PC-3 (cell line): ENCODE data around the gene IKZF5. TPM values are rescaled to one million over a fixed set of nuclear protein-coding genes. Genes with fewer than 3 reads are reported as not detected.
A peak's percentile ranks its signal among the peaks of the same experiment; 100 is the strongest.

Experiments
- ATAC-seq: fragments of 200-7000 bp; cut with Tn5 transposase; 2 replicates; pipeline ENCODE4 v1.9.1; 2020; ENCODE audit warnings: mild to moderate bottlenecking, moderate library complexity
- BruUV-seq: library from RNA; stranded (reverse); fragments of 400-500 nt; replicated peaks from 2 replicates; lab custom pipeline; 2021; lab: Mats Ljungman, UMichigan
- CTCF ChIA-PET: fragments of 300-600 bp; sonication (Branson Sonifier 250); formaldehyde crosslinking; loops from one replicate; lab custom pipeline; 2022; ENCODE audit warnings: antibody characterized with exemption; lab: Charles Lee
- POLR2A ChIA-PET: fragments of 300-600 bp; sonication (Branson Sonifier 250); formaldehyde crosslinking; loops from one replicate; lab custom pipeline; 2022; ENCODE audit warnings: antibody characterized with exemption; ENCODE audit not compliant: unreplicated experiment; lab: Charles Lee
- DNase-seq: peaks from one replicate; pipeline ENCODE4 v3.0.0-alpha.2; 2015
- H2AFZ ChIP-seq: fragments of 300-600 bp; sonication (generic); 2 replicates; pipeline ENCODE4 v1.6.0; 2016; ENCODE audit warnings: antibody characterized with exemption, low read length
- H3F3A ChIP-seq: fragments of 300-600 bp; sonication (generic); one replicate; pipeline ENCODE4 v1.6.0; 2017; ENCODE audit warnings: antibody characterized with exemption, low read length, control low read depth, mild to moderate bottlenecking; ENCODE audit not compliant: unreplicated experiment
- H3K27ac ChIP-seq: fragments of 300-600 bp; sonication (generic); 2 replicates; pipeline ENCODE4 v1.5.1; 2016; ENCODE audit warnings: mild to moderate bottlenecking, low read length
- H3K27me3 ChIP-seq: fragments of 300-600 bp; sonication (generic); 2 replicates; pipeline ENCODE4 v1.6.1; 2016; ENCODE audit warnings: low read length, mixed read lengths
- H3K36me3 ChIP-seq: fragments of 300-600 bp; sonication (generic); 2 replicates; pipeline ENCODE4 v1.6.1; 2016; ENCODE audit warnings: low read depth, mixed run types, low read length, mixed read lengths
- H3K4me1 ChIP-seq: fragments of 300-600 bp; sonication (generic); 2 replicates; pipeline ENCODE4 v1.5.1; 2016; ENCODE audit warnings: low read length; ENCODE audit not compliant: insufficient read depth
- H3K4me2 ChIP-seq: fragments of 300-600 bp; sonication (generic); 2 replicates; pipeline ENCODE4 v1.6.0; 2016; ENCODE audit warnings: low read length
- H3K4me3 ChIP-seq: fragments of 300-600 bp; sonication (generic); 2 replicates; pipeline ENCODE4 v1.5.1; 2016; ENCODE audit warnings: mild to moderate bottlenecking, low read length, mixed read lengths
- H3K79me2 ChIP-seq: fragments of 300-600 bp; sonication (generic); 2 replicates; pipeline ENCODE4 v1.6.1; 2017; ENCODE audit warnings: low read length, mixed read lengths
- H3K9ac ChIP-seq: fragments of 300-600 bp; sonication (generic); 2 replicates; pipeline ENCODE4 v1.6.0; 2016; ENCODE audit warnings: mild to moderate bottlenecking, low read length
- H3K9me2 ChIP-seq: fragments of 300-600 bp; sonication (generic); replicated peaks from 2 replicates; pipeline ENCODE4 v1.6.1; 2016; ENCODE audit warnings: mixed run types, low read length, mixed read lengths
- H3K9me3 ChIP-seq: fragments of 300-600 bp; sonication (generic); 2 replicates; pipeline ENCODE4 v1.6.1; 2016; ENCODE audit warnings: low read length, mixed read lengths
- H4K20me1 ChIP-seq: fragments of 300-600 bp; sonication (generic); 2 replicates; pipeline ENCODE4 v1.6.1; 2016; ENCODE audit warnings: low read length, mixed read lengths
- EZH2 ChIP-seq: fragments of 300-600 bp; sonication (generic); IDR thresholded peaks from one replicate; pipeline ENCODE4 v1.6.1; 2017; ENCODE audit warnings: antibody characterized with exemption, mild to moderate bottlenecking, low read length; ENCODE audit not compliant: unreplicated experiment
- EZH2phosphoT487 ChIP-seq: fragments of 300-600 bp; sonication (generic); IDR thresholded peaks from 2 replicates; pipeline ENCODE4 v1.6.1; 2018; ENCODE audit warnings: mild to moderate bottlenecking, antibody characterized with exemption, low read length, borderline replicate concordance
- intact Hi-C: fragments of 100-400 bp; cut with micrococcal nuclease; formaldehyde crosslinking; loops from 2 replicates; pipeline ENCODE4 v1.9.0; 2023
- total RNA-seq: library from RNA; depleted of rRNA; stranded (reverse); fragments of >200 nt; gene quantifications from 2 replicates; pipeline ENCODE4 v1.2.3, GENCODE V29; 2014
- TF ChIP-seq, protein P1 (sequence below): fragments of 300-600 bp; sonication (generic); conservative IDR thresholded peaks from 2 replicates; pipeline ENCODE4 v1.5.1; 2017; ENCODE audit warnings: antibody characterized with exemption, low read depth, mild to moderate bottlenecking, low read length

The IKZF5 gene
- total RNA-seq, 1 experiment from 2014 or later = 1.6 TPM

DNA sequence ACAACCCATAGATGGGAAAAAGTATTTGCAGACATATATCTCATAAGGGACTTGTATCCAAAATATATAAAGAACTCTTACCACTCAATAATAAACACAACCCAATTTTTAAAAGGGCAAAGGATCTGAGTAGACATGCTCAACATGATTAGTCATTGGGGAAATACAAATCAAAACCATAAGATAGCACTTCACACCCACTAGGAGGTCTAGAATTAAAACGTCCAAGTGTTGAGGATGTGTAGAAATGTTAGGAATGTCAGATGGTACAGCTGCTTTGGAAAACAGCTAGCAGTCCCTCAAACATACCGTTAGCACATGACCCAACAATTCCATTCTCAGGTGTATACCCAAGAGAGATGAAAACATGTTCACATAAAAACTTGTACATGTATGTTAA is 20.1 kb downstream of the IKZF5 start:
- no peak overlapping the region for H2AFZ ChIP-seq
- H3K27ac ChIP-seq = no peak overlapping the region
- H3K9ac ChIP-seq = no peak overlapping the region
- DNase-seq = no peak
- no peaks in the 10 kb centered on the region for H3K9me2 ChIP-seq
- TF ChIP-seq, protein P1, sequence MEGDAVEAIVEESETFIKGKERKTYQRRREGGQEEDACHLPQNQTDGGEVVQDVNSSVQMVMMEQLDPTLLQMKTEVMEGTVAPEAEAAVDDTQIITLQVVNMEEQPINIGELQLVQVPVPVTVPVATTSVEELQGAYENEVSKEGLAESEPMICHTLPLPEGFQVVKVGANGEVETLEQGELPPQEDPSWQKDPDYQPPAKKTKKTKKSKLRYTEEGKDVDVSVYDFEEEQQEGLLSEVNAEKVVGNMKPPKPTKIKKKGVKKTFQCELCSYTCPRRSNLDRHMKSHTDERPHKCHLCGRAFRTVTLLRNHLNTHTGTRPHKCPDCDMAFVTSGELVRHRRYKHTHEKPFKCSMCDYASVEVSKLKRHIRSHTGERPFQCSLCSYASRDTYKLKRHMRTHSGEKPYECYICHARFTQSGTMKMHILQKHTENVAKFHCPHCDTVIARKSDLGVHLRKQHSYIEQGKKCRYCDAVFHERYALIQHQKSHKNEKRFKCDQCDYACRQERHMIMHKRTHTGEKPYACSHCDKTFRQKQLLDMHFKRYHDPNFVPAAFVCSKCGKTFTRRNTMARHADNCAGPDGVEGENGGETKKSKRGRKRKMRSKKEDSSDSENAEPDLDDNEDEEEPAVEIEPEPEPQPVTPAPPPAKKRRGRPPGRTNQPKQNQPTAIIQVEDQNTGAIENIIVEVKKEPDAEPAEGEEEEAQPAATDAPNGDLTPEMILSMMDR = no peak
- TF ChIP-seq EZH2 (no peak), EZH2phosphoT487 (no peak)
- no peak overlapping the region for H3K4me2 ChIP-seq
- peaks cover 5% of the 10 kb centered on the region; the same call in 1 of the 2 replicates for H3K4me1 ChIP-seq
- no peak for ATAC-seq
- H3F3A ChIP-seq = no peaks in the 10 kb centered on the region
- ChIA-PET CTCF (no interaction called here), POLR2A (no interaction called here)
- no peak overlapping the region for H3K4me3 ChIP-seq
- no TSS peak for BruUV-seq
- no peaks in the 10 kb centered on the region for H3K9me3 ChIP-seq
- no peaks in the 10 kb centered on the region for H3K79me2 ChIP-seq
- H3K36me3 ChIP-seq = no peaks in the 10 kb centered on the region
- no peaks in the 10 kb centered on the region for H4K20me1 ChIP-seq
- intact Hi-C loops = no loop called here
- no peaks in the 10 kb centered on the region for H3K27me3 ChIP-seq

DNA sequence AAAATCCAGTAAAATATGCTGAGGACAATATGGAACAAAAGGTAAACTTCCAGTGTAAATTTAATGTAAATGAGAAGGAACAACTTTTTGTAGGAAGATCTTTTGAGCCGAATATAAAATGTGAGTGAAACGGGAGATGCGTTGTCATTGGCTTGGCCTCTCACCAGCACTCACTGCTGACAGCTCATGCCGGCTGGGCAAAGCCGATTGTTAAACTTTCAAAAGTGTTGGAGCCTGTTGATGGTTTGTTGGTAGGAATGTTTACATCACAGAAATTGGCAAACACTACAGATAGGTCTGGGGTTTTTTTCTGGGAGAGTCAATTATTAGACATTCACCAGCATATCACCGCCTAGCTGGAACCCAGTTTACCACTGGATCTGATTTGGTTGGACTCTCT is 22.3 kb downstream of the IKZF5 start:
- peaks cover 5% of the 10 kb centered on the region; the same call in 1 of the 2 replicates for H3K4me1 ChIP-seq
- no peaks in the 10 kb centered on the region for H3K27me3 ChIP-seq
- H2AFZ ChIP-seq = no peak overlapping the region
- H3K27ac ChIP-seq = no peak overlapping the region
- no TSS peak for BruUV-seq
- no peaks in the 10 kb centered on the region for H3K9me2 ChIP-seq
- intact Hi-C loops = no loop called here
- TF ChIP-seq, protein P1 = no peak
- ATAC-seq (peak; percentile 76), DNase-seq (peak; percentile 13)
- ChIA-PET POLR2A (no interaction called here), CTCF (no interaction called here)
- H3K4me2 ChIP-seq = no peak overlapping the region
- H3K36me3 ChIP-seq = no peaks in the 10 kb centered on the region
- no peaks in the 10 kb centered on the region for H3F3A ChIP-seq
- H3K79me2 ChIP-seq = no peaks in the 10 kb centered on the region
- H3K9ac ChIP-seq = no peak overlapping the region
- H3K4me3 ChIP-seq = no peak overlapping the region
- H3K9me3 ChIP-seq = no peaks in the 10 kb centered on the region
- no peaks in the 10 kb centered on the region for H4K20me1 ChIP-seq

DNA sequence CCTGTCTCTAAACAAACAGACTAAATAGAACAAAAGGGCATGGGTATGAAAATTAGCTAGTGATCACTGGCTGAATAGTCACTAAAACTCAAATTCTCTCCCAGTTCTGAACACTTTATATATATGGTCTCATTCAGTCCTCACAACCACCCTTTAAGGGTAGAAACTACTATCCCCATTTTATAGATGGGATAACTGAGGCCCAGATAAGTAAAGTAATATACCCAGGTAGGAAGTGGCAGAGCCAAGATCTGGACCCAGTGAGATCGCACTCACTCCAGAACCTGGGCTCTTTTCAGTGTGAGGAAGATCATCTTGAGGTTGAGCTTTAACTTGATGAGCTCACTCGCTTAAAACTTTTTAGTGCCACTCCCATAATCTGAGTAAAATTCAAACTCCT is 23.9 kb downstream of the IKZF5 start:
- intact Hi-C loops = loop anchor here (5.0 kb wide), 1 partner anchor 132 kb away; no protein-coding TSS in a partner anchor
- ChIA-PET POLR2A (no interaction called here), CTCF (no interaction called here)
- Histone ChIP-seq H3K9ac (no peak overlapping the region), H2AFZ (no peak overlapping the region), H3K4me2 (no peak overlapping the region), H4K20me1 (no peaks in the 10 kb centered on the region), H3F3A (no peaks in the 10 kb centered on the region), H3K9me2 (no peaks in the 10 kb centered on the region), H3K27ac (no peak overlapping the region), H3K27me3 (no peaks in the 10 kb centered on the region), H3K79me2 (no peaks in the 10 kb centered on the region), H3K4me3 (no peak overlapping the region), H3K9me3 (no peaks in the 10 kb centered on the region), H3K36me3 (no peaks in the 10 kb centered on the region), H3K4me1 (peaks cover 8% of the 10 kb centered on the region; the same call in 1 of the 2 replicates)
- no peak for ATAC-seq
- no peak for TF ChIP-seq EZH2phosphoT487
- TF ChIP-seq, protein P1 = no peak
- TF ChIP-seq EZH2 = no peak
- BruUV-seq = no TSS peak
- DNase-seq = no peak
